Suprapubic skin (tissue), 4 donors: ENCODE measurements around the gene NGB. TPM values are rescaled to one million over a fixed set of nuclear protein-coding genes. Genes with fewer than 3 reads are reported as not detected.

Experiments
- DNase-seq, 2 donors: peaks; one replicate each; pipeline ENCODE4 v3.0.0-alpha.2; 2019; ENCODE audit warnings: low spot score in 2 of 2
- H3K27ac ChIP-seq: fragments of 200-600 bp; sonication (generic); one replicate; pipeline ENCODE4 v1.5.1; 2019
- H3K27me3 ChIP-seq: fragments of 200-600 bp; sonication (generic); one replicate; pipeline ENCODE4 v1.5.1; 2019
- H3K36me3 ChIP-seq: fragments of 200-600 bp; sonication (generic); one replicate; pipeline ENCODE4 v1.5.1; 2019
- H3K4me1 ChIP-seq: fragments of 200-600 bp; sonication (generic); one replicate; pipeline ENCODE4 v1.5.1; 2019
- H3K4me3 ChIP-seq: fragments of 200-600 bp; sonication (generic); one replicate; pipeline ENCODE4 v1.5.1; 2019; ENCODE audit warnings: mild to moderate bottlenecking
- H3K9me3 ChIP-seq: fragments of 200-600 bp; sonication (generic); one replicate; pipeline ENCODE4 v1.5.1; 2019
- EP300 ChIP-seq: sonication (generic); formaldehyde crosslinking; IDR thresholded peaks from one replicate; pipeline ENCODE4 v1.6.1; 2017; ENCODE audit warnings: antibody characterized with exemption
- POLR2A ChIP-seq, 2 donors: fragments of 450-650 bp; IDR thresholded peaks; one replicate each; pipeline ENCODE4 v1.6.1; 2017; ENCODE audit warnings: antibody characterized with exemption in 2 of 2, mild to moderate bottlenecking in 2 of 2, moderate library complexity in 2 of 2
- POLR2AphosphoS5 ChIP-seq, 3 donors: sonication (generic); formaldehyde crosslinking; IDR thresholded peaks; one replicate each; pipeline ENCODE4 v1.6.1; 2017; ENCODE audit warnings: antibody characterized with exemption in 3 of 3
- WGBS: methylation state at CpG from one replicate; pipeline ENCODE4 v1.1.5; 2018; 5-methylcytosine and 5-hydroxymethylcytosine counted together
- total RNA-seq, 4 donors: library from RNA; depleted of rRNA; stranded (reverse); fragments of >200 nt; gene quantifications; one replicate each; pipeline ENCODE4 v1.1.0, GENCODE V29; 2016
- TF ChIP-seq, protein P1 (sequence below), 2 donors: fragments of 200-600 bp in 1 of 2; fragments of 450-650 bp in 1 of 2; sonication (generic) in 1 of 2; IDR thresholded peaks; one replicate each; pipeline ENCODE4 v1.5.1; 2016 to 2019; ENCODE audit warnings: antibody characterized with exemption in 2 of 2, mild to moderate bottlenecking in 1 of 2, moderate library complexity in 1 of 2

Gene NGB
- total RNA-seq, 4 donors from 2014 or later: not detected

DNA sequence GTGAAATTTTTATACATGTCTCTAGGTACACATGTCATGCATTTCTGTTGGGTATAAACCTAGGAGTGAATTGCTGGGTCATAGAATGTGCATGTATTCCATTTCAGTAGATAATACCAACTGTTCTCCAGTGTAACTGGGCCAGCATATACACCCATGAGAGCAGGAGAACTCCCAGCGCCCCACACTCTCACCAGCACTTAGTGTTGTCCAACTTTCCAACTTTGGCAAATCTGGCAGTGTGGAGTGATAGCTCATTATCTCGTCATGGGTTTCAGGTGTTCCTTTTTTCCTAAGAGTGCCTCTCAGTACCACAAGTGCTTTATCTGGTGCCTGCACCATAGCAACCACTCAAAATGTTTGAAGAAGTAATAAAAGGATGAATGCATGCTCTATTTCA, 40.1 kb downstream of the NGB start:
- TF ChIP-seq POLR2A (IDR thresholded peaks at IDR 0.05) (no peak), EP300 (no peak), POLR2AphosphoS5 (IDR thresholded peaks at IDR 0.05) (no peak)
- TF ChIP-seq, protein P1, sequence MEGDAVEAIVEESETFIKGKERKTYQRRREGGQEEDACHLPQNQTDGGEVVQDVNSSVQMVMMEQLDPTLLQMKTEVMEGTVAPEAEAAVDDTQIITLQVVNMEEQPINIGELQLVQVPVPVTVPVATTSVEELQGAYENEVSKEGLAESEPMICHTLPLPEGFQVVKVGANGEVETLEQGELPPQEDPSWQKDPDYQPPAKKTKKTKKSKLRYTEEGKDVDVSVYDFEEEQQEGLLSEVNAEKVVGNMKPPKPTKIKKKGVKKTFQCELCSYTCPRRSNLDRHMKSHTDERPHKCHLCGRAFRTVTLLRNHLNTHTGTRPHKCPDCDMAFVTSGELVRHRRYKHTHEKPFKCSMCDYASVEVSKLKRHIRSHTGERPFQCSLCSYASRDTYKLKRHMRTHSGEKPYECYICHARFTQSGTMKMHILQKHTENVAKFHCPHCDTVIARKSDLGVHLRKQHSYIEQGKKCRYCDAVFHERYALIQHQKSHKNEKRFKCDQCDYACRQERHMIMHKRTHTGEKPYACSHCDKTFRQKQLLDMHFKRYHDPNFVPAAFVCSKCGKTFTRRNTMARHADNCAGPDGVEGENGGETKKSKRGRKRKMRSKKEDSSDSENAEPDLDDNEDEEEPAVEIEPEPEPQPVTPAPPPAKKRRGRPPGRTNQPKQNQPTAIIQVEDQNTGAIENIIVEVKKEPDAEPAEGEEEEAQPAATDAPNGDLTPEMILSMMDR (IDR thresholded peaks at IDR 0.05): no peak
- Histone ChIP-seq H3K27me3 (no peaks in the 10 kb centered on the region), H3K4me3 (no peak overlapping the region), H3K4me1 (no peaks in the 10 kb centered on the region), H3K27ac (no peak overlapping the region), H3K9me3 (no peaks in the 10 kb centered on the region), H3K36me3 (no peaks in the 10 kb centered on the region)
- 97% methylated on average over 2 of the region's 2 CpGs for WGBS
- no peak for DNase-seq

DNA sequence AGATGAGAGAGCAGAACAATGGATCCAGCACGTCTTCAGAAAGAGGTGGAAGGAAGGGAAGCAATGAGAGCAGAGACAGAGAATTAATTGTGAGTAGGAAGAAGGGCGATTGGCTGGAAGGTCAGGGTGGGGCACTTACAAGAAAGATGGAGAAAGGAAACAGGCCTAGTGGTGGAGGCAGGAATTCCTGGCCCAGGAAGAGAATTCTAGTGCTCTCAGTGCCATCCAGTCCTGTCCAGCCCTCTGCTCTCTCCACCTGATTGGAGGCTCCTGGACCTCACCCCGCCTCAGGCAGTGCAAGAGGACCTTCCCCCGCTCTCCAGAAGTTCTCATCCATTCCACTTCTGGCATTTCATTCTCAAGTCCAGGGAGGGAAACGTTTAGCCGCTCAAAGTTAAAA, 43.0 kb downstream of the NGB start:
- H3K36me3 ChIP-seq: no peaks in the 10 kb centered on the region
- no peak for DNase-seq
- no peaks in the 10 kb centered on the region for H3K27me3 ChIP-seq
- H3K9me3 ChIP-seq: no peaks in the 10 kb centered on the region
- no peak overlapping the region for H3K4me3 ChIP-seq
- 43% methylated on average over 6 of the region's 6 CpGs for WGBS
- no peaks in the 10 kb centered on the region for H3K4me1 ChIP-seq
- no peak overlapping the region for H3K27ac ChIP-seq
- TF ChIP-seq, protein P1 (IDR thresholded peaks at IDR 0.05): no peak
- TF ChIP-seq POLR2AphosphoS5 (IDR thresholded peaks at IDR 0.05): no peak
- no peak for TF ChIP-seq POLR2A (IDR thresholded peaks at IDR 0.05)
- TF ChIP-seq EP300: no peak

- H3K9me3 ChIP-seq: no peaks in the 10 kb centered on the region
- WGBS: 83% methylated on average over 14 of the region's 14 CpGs
- H3K4me1 ChIP-seq: no peaks in the 10 kb centered on the region
- DNase-seq: no peak
- H3K27me3 ChIP-seq: no peaks in the 10 kb centered on the region
- H3K27ac ChIP-seq: no peak overlapping the region
- no peaks in the 10 kb centered on the region for H3K36me3 ChIP-seq
- TF ChIP-seq POLR2A (IDR thresholded peaks at IDR 0.05): no peak
- TF ChIP-seq, protein P1 (IDR thresholded peaks at IDR 0.05): no peak
- TF ChIP-seq EP300: no peak
- no peak for TF ChIP-seq POLR2AphosphoS5 (IDR thresholded peaks at IDR 0.05)
- no peak overlapping the region for H3K4me3 ChIP-seq
Observed at GRCh38 chr14:77225892-77226557, 45.0 kb downstream of the NGB start.

DNA sequence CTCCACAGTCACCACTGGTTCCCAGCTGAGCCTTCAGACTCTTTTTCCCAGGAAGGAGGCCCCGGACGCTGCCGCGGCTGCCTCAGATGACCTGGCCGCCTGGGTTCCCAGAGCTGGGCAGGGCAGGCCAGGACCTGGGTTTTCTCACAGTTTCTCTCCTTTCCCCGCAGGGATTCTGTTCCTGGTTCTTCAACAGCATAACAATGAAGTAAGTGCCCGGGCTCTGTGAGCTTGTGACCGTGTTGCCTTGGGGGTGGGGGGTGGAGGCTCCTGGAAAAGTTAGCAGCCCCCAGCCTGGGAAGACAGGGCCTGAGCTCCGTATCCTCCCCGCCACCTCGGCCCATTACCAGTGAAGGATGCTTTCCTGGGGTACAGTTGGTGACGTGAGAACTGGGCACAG, 45.8 kb downstream of the NGB start:
- no peaks in the 10 kb centered on the region for H3K36me3 ChIP-seq
- no peaks in the 10 kb centered on the region for H3K9me3 ChIP-seq
- no peaks in the 10 kb centered on the region for H3K4me1 ChIP-seq
- WGBS: 76% methylated on average over 10 of the region's 12 CpGs
- no peak overlapping the region for H3K4me3 ChIP-seq
- H3K27me3 ChIP-seq: no peaks in the 10 kb centered on the region
- TF ChIP-seq POLR2AphosphoS5 (IDR thresholded peaks at IDR 0.05) (no peak), POLR2A (IDR thresholded peaks at IDR 0.05) (no peak), EP300 (no peak)
- TF ChIP-seq, protein P1 (IDR thresholded peaks at IDR 0.05): no peak
- DNase-seq: no peak
- H3K27ac ChIP-seq: no peak overlapping the region

GRCh38 chr14:77224212-77224611, 46.8 kb downstream of the NGB start:
- no peaks in the 10 kb centered on the region for H3K4me1 ChIP-seq
- DNase-seq: no peak
- no peaks in the 10 kb centered on the region for H3K36me3 ChIP-seq
- H3K4me3 ChIP-seq: no peak overlapping the region
- TF ChIP-seq POLR2AphosphoS5 (IDR thresholded peaks at IDR 0.05) (no peak), EP300 (no peak), POLR2A (IDR thresholded peaks at IDR 0.05) (no peak)
- TF ChIP-seq, protein P1 (IDR thresholded peaks at IDR 0.05): no peak
- H3K27ac ChIP-seq: no peak overlapping the region
- 45% methylated on average over 4 of the region's 4 CpGs for WGBS
- H3K9me3 ChIP-seq: no peaks in the 10 kb centered on the region
- H3K27me3 ChIP-seq: peaks cover 8% of the 10 kb centered on the region
